HG02840 (cell line): ENCODE results near the gene LRPAP1.

Source experiments
- ATAC-seq: cut with Tn5 transposase; IDR thresholded peaks from one replicate; pipeline ENCODE4 v1.9.1; 2021; ENCODE audit warnings: mild to moderate bottlenecking, moderate library complexity, moderate number of reproducible peaks; ENCODE audit not compliant: unreplicated experiment, low FRiP score

Gene LRPAP1

DNA sequence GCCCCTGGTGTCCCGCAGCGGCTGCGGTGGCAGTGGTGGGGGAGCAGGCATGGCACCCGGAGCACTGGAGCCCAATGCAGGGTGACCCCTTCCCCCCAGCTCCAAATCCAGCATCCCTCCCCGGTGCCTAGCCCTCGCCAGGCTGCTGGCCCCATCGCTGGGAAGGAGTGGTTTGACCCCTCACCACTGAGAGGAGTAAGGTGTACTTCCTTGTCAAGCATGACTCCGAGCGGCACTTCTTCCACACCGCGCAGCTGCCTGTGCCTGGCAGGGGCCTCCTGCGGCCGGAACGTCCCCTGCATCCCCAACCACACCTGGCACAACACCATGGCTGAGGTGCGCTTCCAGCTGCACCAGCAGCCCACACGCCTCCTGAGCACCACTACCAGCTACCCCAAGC is 27.0 kb downstream of the LRPAP1 start:
- no peak for ATAC-seq

DNA sequence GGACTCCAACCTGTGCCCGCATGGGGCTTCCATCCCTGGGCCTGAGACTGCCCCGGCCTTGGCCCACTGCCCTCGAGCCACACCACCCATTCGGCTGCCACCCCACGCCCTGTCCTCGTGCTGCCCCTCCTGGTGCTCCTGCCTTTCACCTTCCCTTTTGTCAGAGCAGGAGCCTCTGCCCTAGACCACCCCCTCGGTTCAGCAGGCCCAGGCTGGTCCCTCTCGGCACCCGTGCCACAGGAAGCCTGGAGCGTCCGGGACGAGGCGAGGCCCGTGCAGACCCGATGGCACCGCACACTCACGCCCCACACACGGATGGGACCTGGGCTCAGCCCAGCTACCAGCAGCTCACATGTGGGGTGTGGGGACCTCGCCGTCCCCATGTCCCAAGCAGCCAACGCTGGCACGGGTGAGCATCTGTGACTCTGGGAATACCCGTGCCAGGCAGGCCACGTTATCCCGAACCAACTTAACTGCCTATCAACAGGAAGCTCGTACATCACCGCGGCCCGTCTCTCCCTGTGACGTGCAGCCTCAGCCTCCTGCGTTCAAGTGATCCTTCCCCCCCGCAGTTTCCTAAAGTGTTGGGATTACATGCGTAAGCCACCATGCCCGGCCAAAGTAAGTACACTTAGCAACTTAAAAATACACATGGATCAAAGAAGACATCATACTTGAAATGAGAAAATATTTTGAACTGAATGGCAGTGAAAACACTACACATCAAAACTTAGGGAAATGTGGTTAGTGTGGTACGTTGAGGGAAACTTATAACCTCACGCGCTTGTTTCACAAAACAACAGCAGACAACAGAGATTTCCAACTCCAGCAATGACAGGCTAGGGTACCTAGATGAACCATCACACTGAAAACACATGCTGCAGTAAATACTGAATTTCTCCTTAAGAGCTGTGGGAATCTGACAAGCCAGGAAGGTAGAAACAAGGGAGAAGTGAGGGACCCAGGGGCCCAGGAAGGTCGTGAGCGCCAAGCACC is 29.0 kb downstream of the LRPAP1 start:
- ATAC-seq = no peak

DNA sequence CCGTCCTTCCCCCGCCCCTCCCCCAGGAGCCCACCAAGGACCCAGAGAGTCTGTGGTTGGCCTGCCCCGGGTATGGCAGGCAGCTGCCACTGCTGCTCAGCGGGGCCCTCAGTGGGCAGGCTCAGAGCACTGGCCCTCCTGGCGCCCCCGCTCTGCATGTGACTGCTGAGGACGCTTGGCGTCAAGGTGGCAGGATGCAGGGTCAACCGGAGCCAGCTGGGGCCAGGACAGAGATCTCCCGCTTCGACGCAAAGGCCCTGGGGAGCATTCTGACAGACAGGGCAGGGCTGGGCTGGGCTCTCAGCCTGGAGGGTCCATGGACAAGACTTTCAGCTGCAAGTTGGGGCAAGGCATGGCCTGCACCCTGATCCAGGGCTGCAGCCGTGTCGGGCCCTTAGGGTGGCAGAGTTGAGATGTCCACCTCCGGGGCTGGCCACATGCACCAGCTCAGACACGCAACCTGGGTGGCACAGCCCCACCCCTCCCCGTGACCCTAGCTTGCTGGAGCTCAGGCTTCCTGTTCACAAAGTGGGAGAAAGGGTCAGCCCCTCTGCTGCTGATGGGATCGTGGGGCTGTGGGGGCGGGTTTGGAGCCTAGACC is 30.3 kb downstream of the LRPAP1 start:
- no peak for ATAC-seq

DNA sequence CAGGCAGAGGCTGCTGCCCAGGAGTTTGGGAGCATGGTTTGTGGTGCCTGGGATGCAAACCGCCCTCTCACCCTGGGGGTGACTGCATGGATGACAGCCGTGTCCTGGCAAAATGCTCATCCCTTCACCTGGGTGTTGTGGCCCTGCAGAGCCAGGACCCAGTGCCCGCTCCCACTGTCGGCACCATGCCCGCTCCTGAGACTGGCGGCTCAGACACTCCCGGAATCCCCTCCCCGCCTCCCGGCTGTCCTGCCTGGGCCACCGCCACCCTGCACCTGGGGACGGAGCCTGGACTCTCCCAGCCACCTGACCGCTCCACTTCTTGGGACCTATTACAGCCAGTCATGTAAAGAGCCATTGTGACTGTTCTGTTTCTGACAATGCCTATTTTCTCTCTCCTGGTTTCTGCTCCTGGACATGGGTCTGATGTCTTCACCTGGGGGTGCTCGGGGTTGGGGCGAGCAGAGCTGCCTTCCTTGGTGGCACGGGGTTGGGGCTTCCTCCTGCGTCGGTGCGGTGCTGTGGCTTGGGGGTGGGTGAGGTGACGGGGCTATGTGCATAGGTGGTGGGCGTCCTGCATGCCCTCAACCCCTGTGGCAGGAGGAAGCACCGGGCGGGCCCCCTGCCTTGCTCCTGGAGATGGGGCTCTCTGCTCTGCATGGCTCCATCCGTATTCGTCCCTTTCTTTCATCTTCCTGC is 30.9 kb downstream of the LRPAP1 start:
- no peak for ATAC-seq

GRCh38 chr4:3500634-3501101 is 31.6 kb downstream of the LRPAP1 start:
- no peak for ATAC-seq

GRCh38 chr4:3500111-3500510 is 32.1 kb downstream of the LRPAP1 start:
- no peak for ATAC-seq

GRCh38 chr4:3499710-3500109 is 32.5 kb downstream of the LRPAP1 start:
- ATAC-seq = no peak

GRCh38 chr4:3498901-3499510 is 33.2 kb downstream of the LRPAP1 start:
- ATAC-seq = no peak

DNA sequence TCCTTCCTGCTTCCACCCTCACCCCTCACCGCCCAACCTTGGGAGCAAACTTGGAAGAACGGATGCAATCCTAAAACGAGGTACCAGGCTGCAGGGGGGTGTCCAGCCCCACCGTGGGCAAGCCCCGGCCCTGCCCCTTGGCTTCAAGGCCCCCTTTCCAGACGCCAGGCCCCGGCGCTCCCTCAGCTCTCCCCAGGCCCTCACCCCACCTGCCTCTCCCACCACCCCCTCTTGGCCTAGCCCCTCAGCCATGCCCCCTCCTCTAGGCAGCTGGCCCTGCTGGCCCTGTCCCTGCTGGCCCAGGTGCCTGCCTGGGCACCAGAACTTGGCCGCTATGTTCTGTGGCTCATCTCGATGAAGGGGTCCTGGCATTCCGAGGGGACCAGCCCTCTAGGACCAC is 33.8 kb downstream of the LRPAP1 start:
- no peak for ATAC-seq

- no peak for ATAC-seq
Observed at GRCh38 chr4:3497523-3498389, 34.5 kb downstream of the LRPAP1 start.

- no peak for ATAC-seq
Observed at GRCh38 chr4:3497095-3497494, 35.1 kb downstream of the LRPAP1 start.

DNA sequence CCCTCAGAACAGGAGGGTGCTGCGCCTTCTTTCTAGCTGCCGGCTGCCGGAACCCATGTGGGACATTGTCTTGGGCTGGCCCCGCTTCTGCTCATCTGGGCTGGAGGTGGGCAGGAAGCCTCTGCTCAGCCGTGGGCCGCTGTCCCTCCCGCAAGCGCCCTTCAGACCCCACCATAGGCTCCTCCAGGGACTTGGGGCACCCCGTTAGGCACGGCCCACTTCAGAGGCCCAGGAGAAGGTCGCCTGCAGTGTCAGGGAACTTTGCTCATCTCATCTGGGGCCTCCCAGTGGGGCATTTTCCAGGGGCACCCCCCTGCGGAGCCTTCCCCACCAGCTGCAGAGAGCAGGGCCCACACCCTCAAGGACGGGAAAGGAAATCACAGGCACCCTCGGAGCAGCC is 36.2 kb downstream of the LRPAP1 start:
- no peak for ATAC-seq

DNA sequence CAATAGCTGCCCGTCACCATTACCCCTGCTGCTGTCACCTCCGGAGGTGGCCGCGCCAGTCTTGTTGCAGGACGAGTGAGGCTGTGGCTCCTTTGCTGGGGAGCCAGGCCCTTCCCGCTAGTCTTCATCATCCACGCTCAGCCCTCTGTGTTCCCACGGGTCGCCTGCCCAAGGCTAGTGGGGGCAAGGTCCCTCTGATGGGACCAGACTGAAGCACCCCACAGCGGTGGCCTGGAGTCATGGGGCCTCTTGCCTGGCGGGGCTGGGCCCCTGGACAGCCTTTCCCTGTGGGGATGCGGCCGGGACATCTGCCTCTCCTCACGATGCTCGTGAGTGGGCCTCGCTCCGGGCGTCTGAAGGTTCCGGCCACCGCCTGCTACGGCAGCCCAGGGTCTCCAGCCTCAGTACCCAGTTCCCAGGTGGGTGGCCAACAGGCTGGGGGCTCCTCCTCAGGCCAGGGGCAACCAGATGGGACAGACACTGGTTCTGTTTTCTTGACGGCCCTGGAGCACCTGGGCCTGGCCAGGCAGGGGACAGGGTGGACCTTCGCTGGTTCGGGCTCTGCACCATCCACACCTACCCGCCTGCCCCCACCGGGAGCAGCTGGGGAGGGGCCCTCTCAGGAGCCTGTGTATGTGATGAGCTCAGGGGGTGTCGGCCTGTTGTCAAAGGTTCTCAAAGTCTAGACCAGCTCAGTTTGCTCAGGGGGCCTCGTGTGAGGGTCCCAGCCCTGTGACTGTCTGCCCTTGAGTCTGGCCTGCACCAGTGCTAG is 36.8 kb downstream of the LRPAP1 start:
- no peak for ATAC-seq

- ATAC-seq = no peak
Observed at GRCh38 chr4:3494462-3494871, 37.8 kb downstream of the LRPAP1 start.

- ATAC-seq = no peak
Observed at GRCh38 chr4:3493720-3494461, 38.3 kb downstream of the LRPAP1 start.

- no peak for ATAC-seq
Observed at GRCh38 chr4:3492741-3493719, 39.2 kb downstream of the LRPAP1 start.
